GM19239 (cell line): ENCODE data around the gene DRAXIN.
A peak's percentile ranks its signal among the peaks of the same experiment; 100 is the strongest.

Experiments used
- DNase-seq: peaks from one replicate; pipeline ENCODE4 v3.0.0; 2011; ENCODE audit warnings: low spot score; ENCODE audit not compliant: insufficient read length
- FAIRE-seq: peaks from 2 replicates; lab custom pipeline; 2011; peaks lifted over from hg19 to GRCh38; lab: Jason Lieb, UNC

DRAXIN gene

GRCh38 chr1:11691302-11691914 lies at the start of gene DRAXIN:
DRAXIN (plus strand) TSS chr1:11691710; CDS start chr1:11706259, 14,549 bp downstream.
- FAIRE-seq (no peak), DNase-seq (no peak)

GRCh38 chr1:11641776-11642305 lies 49.7 kb upstream of the DRAXIN start:
- FAIRE-seq (no peak), DNase-seq (no peak)

- FAIRE-seq, result peak; percentile 85
- DNase-seq, result peak; percentile 89
Observed at GRCh38 chr1:11642418-11643017, 49.0 kb upstream of the DRAXIN start.

GRCh38 chr1:11643782-11644181 lies 47.7 kb upstream of the DRAXIN start:
- FAIRE-seq, result no peak
- DNase-seq, result no peak

- FAIRE-seq (no peak), DNase-seq (no peak)
Observed at GRCh38 chr1:11645270-11645669, 46.2 kb upstream of the DRAXIN start.

GRCh38 chr1:11645670-11646265 lies 45.7 kb upstream of the DRAXIN start:
- peak; percentile 67 for DNase-seq
- peak; percentile 76 for FAIRE-seq

GRCh38 chr1:11646317-11646716 lies 45.2 kb upstream of the DRAXIN start:
- FAIRE-seq, result no peak
- no peak for DNase-seq

- DNase-seq, result no peak
- FAIRE-seq, result no peak
Observed at GRCh38 chr1:11647333-11647732, 44.2 kb upstream of the DRAXIN start.

- FAIRE-seq (no peak), DNase-seq (no peak)
Observed at GRCh38 chr1:11648039-11648438, 43.5 kb upstream of the DRAXIN start.

GRCh38 chr1:11648732-11649158 lies 42.8 kb upstream of the DRAXIN start:
- DNase-seq, result no peak
- FAIRE-seq, result no peak

GRCh38 chr1:11649237-11649623 lies 42.3 kb upstream of the DRAXIN start:
- DNase-seq, result no peak
- no peak for FAIRE-seq

- FAIRE-seq (no peak), DNase-seq (no peak)
Observed at GRCh38 chr1:11649624-11650330, 41.7 kb upstream of the DRAXIN start.

- FAIRE-seq, result no peak
- peak; percentile 59 for DNase-seq
Observed at GRCh38 chr1:11650331-11650991, 41.0 kb upstream of the DRAXIN start.

- no peak for DNase-seq
- no peak for FAIRE-seq
Observed at GRCh38 chr1:11651017-11651416, 40.5 kb upstream of the DRAXIN start.

GRCh38 chr1:11652203-11652780 lies 39.2 kb upstream of the DRAXIN start:
- FAIRE-seq (no peak), DNase-seq (no peak)

GRCh38 chr1:11653101-11653860 lies 38.2 kb upstream of the DRAXIN start:
- DNase-seq (no peak), FAIRE-seq (no peak)

- DNase-seq, result no peak
- no peak for FAIRE-seq
Observed at GRCh38 chr1:11653861-11654136, 37.7 kb upstream of the DRAXIN start.

- FAIRE-seq (no peak), DNase-seq (peak; percentile 87)
Observed at GRCh38 chr1:11654137-11654938, 37.2 kb upstream of the DRAXIN start, which contains the start of the genes FBXO2 and FBXO44. FBXO2 (minus strand) TSS chr1:11654429; CDS start chr1:11654340, 89 bp downstream. FBXO44 (plus strand) TSS chr1:11654877; CDS start chr1:11655836, 959 bp downstream.
